ENCODE measurements around the gene LGR5.

Gene LGR5

DNA sequence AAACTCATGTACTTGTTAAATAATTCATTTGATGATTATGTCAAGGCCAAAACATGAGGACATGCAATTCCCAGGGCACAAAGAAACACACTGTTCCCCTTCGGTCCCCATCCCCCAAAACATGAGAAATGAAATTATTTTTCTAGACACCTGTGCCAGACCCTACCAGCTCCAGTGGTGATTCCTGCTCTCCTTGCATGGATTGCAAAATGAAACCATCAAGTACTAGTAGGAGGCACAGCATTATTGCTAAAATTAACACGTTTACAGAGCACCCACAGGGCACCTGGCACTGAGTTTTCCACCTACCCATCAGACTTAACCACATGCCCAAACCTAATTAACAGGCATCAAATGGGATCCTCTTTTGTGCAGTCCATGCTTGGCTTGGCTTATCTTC, 147.4 kb downstream of the LGR5 start:
- no peak for DNase-seq (ENCODE audit: extremely low read depth in 1 of 2, low read depth in 1 of 2)

DNA sequence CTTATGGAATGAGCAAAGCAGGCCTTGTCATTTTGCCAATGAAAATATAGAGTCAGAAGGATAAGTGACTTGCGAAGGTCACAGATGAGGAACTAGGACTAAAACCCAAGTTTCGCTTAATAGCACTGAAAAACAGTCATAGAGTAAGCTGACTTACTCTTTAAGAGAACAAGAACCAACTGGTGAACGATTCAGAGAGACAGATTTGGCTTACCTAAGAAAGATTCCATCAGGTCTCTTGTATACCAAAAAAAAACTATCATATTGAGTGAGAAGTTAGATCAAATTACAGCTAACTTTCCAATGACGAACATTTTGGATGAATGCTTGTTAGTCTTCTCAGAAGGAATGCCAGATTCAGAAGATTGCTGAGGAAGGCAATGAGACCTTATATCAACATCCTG, 149.9 kb downstream of the LGR5 start:
- DNase-seq (ENCODE audit: extremely low read depth in 1 of 2, low read depth in 1 of 2) = no peak

DNA sequence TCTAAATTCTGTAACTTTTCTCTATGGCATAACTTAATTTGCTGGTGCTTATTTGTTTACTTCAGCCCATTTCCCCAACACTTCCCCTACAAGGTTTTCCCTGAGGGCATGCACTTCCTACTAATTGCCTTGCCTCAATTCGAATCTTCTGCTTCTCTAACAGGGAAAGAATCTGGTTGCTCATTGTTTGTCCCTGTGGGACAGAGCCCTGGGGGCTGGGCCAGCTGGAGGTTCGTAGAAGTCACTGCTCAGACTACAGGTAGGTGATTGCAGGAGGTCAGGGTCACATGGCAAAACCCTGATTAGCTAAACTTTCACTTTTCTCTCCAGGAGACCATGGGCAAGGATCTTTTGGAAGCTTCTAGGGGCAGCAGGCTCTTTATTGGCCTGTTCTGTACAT, 152.0 kb downstream of the LGR5 start:
- no peak for DNase-seq (ENCODE audit: extremely low read depth in 1 of 2, low read depth in 1 of 2)

DNA sequence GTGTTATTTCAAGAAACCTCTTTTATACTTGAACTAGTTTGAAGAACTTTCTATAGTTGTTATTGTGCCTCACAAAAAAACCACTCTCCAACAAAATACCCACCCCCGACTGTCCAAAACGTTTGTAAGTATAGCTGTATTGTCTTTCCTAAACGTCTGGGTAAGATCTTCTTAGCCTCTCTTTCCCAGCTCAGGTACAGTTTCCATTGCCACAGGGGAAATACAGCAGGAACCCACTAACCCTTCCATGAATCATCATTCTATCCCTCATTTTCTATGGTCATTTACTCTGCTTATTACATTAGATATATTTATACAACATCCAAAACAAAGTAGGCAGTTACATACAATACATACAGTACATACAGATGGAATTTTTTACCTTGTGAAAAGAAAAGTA, 153.2 kb downstream of the LGR5 start:
- DNase-seq (ENCODE audit: extremely low read depth in 1 of 2, low read depth in 1 of 2) = no peak

DNA sequence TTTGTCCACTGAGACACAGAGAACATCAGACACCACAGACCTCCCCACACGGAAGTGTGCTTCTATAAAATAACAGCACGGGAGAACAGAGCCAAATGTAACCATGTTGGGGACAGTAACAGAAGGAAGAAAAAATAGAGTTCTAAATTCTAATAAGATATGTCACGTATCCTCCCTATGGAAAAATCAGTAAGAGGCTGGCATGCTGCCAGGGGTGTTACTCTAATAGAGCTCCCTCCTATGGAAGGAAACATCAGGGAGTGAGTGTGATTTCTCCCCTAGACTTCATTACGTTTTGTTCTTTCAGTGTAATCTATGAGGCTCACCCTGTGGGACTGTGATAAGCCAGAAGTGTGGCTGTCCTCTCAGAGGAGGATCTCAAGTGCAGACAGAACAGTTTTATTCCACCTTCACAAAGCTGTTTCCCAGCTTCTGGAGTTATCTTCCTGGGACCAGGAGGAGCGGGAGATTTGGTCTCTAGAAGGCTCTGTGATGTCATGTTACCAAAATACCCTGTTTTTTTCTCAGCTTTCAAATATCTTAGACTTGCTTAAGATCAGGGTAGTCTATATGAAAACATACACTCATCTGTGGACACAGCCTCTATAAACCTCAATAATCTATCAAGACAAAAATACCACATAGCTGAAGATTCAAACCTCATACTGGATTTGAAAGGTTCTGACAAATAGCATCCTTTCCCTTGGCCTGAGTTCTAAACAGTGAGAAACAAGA, 154.8 kb downstream of the LGR5 start:
- no peak for DNase-seq (ENCODE audit: extremely low read depth in 1 of 2, low read depth in 1 of 2)

DNA sequence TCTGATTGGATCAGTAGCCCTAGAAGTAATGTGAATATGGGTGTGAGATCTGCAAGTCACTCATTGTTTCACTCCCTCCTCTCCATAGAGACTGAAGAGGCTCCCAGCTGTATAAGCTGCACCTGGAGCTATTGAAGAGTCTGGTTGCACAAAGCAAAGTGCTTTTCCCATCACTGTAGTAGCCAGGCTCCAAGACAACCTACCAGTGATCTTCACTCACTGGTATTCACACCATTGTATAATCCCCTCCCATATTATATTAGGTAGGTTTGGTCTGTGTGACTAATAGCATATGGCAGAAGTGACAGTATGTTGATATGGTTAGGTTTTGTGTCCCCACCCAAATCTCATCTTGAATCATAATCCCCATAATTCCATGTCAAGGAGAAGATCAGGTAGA, 159.6 kb downstream of the LGR5 start:
- no peak for DNase-seq (ENCODE audit: extremely low read depth in 1 of 2, low read depth in 1 of 2)

DNA sequence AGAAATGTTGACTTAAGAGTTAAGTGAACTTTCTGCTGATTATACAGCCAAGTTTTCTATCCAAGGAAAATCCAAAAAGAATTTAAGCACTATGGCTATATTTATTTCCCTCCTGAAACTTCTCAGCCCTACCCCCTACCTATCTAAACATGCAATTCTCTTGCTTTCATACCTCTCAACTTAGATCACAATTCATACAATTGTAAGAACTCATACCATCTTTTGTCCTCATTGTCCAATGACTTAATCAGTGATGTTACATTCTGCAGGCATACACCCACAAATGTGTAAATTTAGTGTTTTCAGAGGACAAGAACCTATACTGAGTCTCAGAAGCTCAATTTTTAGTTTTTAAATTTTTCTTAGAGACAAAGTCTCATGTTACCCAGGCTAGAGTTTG, 161.9 kb downstream of the LGR5 start:
- no peak for DNase-seq (ENCODE audit: extremely low read depth in 1 of 2, low read depth in 1 of 2)

DNA sequence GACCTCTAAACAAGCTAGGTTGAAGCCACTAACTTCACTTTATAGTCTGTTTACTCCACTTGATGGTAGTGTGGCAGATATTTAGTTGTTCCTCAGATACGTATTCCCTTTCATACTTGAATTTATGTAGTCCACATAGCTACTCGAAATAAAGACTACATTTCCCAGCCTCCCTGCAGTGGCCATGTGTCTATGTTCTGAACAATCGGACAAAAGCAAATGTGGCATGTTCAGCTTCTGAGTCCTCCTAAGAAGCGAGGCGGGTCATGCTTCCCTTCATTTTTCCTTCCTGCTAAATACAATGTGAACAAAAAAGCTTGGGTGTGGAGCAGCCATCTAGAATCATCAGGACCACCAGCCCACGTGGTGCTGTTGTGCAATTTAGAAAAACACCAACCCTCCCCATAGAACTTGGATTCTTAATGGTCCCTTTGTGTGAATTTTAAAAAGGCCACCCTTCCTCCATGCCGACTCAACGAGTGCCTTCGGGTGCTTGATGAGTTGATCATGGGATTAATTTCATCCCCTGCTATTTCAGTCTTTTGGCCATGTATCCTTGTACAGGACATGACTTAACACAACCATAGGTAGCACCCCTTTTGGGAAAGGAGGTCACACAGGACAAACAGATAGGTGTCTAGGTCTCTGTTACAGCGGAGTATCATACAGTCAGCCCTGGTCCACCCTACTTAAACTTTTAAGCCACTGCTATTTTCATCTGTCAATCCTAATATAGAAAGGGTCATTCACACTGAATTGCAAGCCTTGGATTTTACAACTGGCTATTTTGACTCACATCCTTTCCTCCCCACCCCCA, 163.4 kb downstream of the LGR5 start:
- DNase-seq (ENCODE audit: extremely low read depth in 1 of 2, low read depth in 1 of 2) = no peak

DNA sequence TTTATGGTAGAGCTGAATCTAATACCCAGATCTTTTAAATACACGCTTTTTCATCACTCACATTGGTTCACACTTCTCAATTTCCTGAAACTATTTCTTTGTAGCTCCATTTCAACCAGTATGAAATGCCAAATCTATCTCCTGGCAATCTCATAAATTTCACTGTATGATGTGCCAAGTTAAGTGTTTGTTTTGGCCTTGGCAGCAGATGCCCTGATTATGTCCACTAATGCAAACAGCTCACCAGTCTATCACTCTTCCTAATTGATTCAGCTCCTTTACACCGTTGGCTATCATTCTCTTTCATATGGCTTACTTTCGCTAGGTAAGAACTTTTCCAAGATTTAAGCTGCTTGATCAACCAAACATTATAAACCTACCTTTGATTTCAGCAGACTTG, 165.4 kb downstream of the LGR5 start:
- DNase-seq (ENCODE audit: extremely low read depth in 1 of 2, low read depth in 1 of 2) = no peak

DNA sequence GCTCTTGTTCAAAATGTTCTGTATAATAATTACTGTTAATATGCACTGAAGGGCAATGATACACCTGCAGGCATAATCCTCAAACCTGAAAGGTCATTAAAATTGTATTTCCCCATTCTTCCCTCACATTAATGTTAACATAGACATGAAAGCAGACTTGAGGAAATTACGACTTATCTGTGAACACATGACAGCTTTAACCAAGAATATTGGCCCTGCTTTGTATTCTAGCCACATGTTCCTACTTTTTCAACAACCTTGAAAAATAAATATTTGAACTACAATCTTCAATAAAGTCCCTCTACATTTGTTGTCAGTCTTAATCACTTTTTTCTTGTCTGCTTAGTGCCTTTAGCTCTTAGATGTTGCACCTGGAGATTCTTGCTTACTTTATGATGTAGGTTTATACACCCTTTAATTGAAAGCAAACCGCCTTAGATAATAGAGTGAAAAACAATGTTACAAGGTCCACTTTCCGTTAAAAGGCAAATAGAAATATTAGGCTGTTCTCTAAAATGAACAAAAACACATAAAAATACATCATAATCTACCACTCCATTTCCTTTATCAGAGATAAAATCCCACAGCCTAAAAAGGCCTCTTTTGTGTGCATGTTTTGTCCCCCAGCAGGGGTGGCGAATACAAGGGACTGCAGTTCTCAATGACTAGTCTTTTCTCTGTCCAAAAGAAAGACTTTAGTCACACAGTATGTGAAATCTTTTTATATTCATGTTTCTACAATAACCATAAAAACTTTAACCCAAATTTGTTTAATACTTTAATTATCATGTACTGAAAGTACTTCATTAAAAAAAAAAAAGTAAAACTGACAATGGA, 168.1 kb downstream of the LGR5 start:
- DNase-seq (ENCODE audit: extremely low read depth in 1 of 2, low read depth in 1 of 2) = no peak

DNA sequence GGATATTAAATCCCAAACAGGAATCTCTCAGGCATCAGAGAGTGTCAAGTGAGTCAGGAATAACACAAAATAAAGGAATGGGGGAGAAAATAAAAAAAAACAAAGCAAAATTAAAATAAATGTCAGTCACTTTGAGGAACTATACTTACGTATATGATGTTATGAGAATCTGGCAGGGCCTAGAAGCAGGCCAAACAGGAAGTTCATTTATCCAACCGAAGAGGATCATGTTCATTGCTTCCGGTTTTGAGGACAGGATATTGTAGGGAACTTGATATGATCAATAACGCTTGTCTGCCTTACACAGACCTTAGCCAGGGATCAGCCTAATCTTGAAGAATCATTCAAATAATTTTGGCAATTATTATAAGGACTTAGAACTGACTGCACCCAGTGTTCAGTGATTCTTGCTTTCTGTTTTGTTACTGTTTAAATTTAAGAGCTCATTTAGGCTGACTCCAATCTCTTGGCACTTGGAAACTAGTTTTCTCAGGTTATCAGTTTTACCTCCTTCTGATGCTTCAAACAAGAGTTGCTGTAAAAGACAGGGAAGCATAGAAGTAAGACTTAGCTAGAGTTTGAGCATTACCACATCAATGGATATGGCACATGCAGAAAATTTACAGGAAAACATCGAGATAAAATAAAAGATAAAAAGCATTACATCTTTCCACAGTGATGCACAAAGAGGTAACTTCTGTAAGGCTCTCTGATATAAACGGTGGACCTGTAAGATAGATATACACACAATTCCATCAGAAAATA, 170.6 kb downstream of the LGR5 start:
- no peak for DNase-seq (ENCODE audit: extremely low read depth in 1 of 2, low read depth in 1 of 2)

DNA sequence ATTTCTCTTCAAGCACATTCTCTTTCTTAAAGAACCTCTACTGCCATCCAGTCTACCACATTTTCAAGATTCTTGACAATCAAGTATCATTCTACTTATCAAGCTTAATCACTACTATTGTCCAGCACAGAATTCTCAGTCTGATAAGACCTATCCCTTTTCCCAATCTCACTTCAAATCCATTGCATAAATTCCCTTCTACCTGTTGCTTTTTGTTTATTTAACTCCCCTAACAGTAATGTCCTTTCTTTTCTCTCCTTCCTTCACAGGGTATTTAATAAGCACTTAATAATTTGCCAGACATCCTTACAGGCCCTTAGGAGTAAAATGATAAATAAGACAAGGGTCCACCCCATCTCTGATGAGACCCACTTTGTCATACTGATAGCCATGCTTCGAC, 182.3 kb downstream of the LGR5 start:
- no peak for DNase-seq (ENCODE audit: extremely low read depth in 1 of 2, low read depth in 1 of 2)

DNA sequence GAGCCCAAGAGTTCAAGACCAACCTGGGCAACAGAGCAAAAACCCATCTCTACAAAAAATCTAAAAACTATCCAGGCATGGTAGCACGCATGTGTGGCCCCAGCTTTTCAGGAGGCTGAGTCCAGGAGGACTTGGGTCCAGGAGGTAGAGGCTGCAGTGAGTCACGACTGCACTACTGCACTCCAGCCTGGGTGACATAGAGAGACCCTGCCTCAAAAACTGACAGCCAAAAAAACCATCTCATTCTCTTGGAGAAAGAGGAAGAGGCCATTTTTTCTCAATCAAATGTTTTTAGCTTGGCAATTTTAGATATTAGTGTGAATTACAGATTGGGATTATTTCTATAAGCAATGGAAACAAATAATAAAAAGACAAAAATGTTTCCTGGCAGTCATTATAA, 185.9 kb downstream of the LGR5 start:
- DNase-seq (ENCODE audit: extremely low read depth in 1 of 2, low read depth in 1 of 2) = no peak

DNA sequence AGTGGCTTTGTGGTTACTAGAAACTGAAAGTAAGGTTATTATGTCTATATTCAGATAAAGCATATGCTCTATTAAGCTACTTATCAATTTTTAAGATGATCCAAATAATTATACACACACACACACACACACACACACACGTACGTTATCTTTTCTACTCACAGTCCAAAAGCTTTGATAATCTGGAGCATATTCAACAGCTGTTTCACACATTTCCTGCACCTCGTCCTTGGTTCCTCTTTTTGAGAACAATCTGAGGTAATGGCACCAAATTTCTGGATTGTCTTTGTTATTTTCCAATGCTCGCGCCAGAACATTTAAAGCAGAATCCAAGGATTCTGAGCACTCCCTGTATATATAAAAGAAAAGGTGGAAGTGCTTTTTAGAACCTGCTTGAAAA, 186.5 kb downstream of the LGR5 start:
- no peak for DNase-seq (ENCODE audit: extremely low read depth in 1 of 2, low read depth in 1 of 2)

DNA sequence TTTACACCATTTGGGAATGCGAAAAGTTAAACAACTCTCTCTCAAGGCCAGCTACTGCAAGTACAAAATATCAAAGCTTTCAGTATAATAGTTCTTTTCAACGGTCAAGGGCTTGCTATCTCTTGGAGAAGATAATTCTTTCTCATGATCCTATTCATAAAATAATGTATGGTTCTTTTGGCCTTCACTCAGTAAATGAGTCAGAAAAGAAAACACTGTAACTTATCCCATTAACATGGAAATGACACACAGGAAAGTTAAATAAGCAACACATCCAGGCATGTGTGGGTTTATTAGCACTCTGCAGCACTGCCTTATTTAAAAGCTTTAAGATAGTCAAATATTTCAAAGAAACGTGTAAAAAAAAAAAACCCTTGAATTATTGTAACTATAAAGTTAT, 187.2 kb downstream of the LGR5 start:
- no peak for DNase-seq (ENCODE audit: extremely low read depth in 1 of 2, low read depth in 1 of 2)

DNA sequence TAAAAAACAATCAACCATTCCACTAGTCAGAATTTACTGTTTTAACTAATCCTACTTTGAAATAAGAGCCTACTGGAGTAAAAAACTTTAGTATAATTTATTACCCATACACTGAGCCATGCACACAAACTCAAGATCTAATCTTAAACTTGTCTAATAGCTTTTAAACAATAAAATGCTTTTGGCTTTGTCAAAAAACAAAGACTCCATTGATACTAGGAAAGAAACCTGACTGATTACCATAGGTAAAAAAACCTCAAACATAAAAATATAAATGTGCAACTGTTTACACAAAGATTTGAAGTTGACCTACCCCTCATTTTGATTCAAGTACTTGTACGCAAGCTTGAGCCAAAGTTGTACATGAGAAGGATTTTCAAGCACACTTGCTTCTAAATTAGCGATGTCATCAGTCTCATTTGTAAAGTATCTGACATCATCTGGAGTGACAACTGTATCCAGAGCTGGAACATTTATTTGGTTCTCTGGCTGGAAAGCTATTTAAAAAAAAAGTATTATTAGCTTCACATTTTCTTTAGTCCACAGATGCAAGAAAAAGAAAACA, 187.9 kb downstream of the LGR5 start:
- no peak for DNase-seq (ENCODE audit: extremely low read depth in 1 of 2, low read depth in 1 of 2)
